Gastroesophageal sphincter (tissue), 4 donors: ENCODE data around the gene SETMAR. TPM values are rescaled to one million over a fixed set of nuclear protein-coding genes. Genes with fewer than 3 reads are reported as not detected.

Experiments used
- ATAC-seq: fragments of 150-250 bp; one replicate; pipeline ENCODE4 v1.9.1; 2016; ENCODE audit warnings: mild to moderate bottlenecking, moderate library complexity
- H3K27ac ChIP-seq, 4 donors: fragments of 200-600 bp; sonication (generic) in 3 of 4; 1 replicate in 3 of 4; 2 replicates in 1 of 4; pipeline ENCODE4 v1.5.1; 2016 to 2019
- H3K27me3 ChIP-seq: fragments of 200-600 bp; sonication (generic); one replicate; pipeline ENCODE4 v1.5.1; 2019
- H3K36me3 ChIP-seq, 2 donors: fragments of 200-600 bp; sonication (generic); one replicate each; pipeline ENCODE4 v1.5.1; 2019; ENCODE audit warnings: control low read depth in 1 of 2
- H3K4me1 ChIP-seq, 3 donors: fragments of 200-600 bp; sonication (generic); 1 replicate in 2 of 3; 2 replicates in 1 of 3; pipeline ENCODE4 v1.5.1; 2016 to 2019; ENCODE audit warnings: control low read depth in 2 of 3
- H3K4me3 ChIP-seq, 2 donors: fragments of 200-600 bp; sonication (generic); one replicate each; pipeline ENCODE4 v1.5.1; 2019; ENCODE audit warnings: mild to moderate bottlenecking in 1 of 2, moderate library complexity in 1 of 2
- H3K9me3 ChIP-seq, 3 donors: fragments of 200-600 bp; sonication (generic); one replicate each; pipeline ENCODE4 v1.5.1; 2017 to 2019; ENCODE audit warnings: control low read depth in 2 of 3
- CTCF ChIP-seq, 4 experiments: fragments of 200-600 bp in 2 of 4; fragments of 450-650 bp in 2 of 4; sonication (generic) in 1 of 4; IDR thresholded peaks; one replicate each; pipeline ENCODE4 v1.5.1; 2017 to 2019; ENCODE audit warnings: antibody characterized with exemption in 4 of 4, mild to moderate bottlenecking in 2 of 4, moderate library complexity in 2 of 4
- EP300 ChIP-seq: sonication (generic); formaldehyde crosslinking; IDR thresholded peaks from one replicate; pipeline ENCODE4 v1.6.1; 2017; ENCODE audit warnings: antibody characterized with exemption, mild to moderate bottlenecking
- POLR2A ChIP-seq, 2 donors: fragments of 450-650 bp; IDR thresholded peaks; one replicate each; pipeline ENCODE4 v1.6.1; 2017; ENCODE audit warnings: antibody characterized with exemption in 2 of 2, mild to moderate bottlenecking in 2 of 2, moderate library complexity in 1 of 2
- POLR2AphosphoS5 ChIP-seq: sonication (generic); formaldehyde crosslinking; IDR thresholded peaks from one replicate; pipeline ENCODE4 v1.6.1; 2017; ENCODE audit warnings: antibody characterized with exemption
- WGBS, 2 donors: methylation state at CpG; one replicate each; pipeline ENCODE4 v1.1.5; 2018; ENCODE audit warnings: low coverage in 1 of 2; 5-methylcytosine and 5-hydroxymethylcytosine counted together
- total RNA-seq, 4 donors: library from RNA; depleted of rRNA; stranded (reverse); fragments of >200 nt; gene quantifications; one replicate each; pipeline ENCODE4 v1.1.0, GENCODE V29; 2016

The SETMAR gene
- total RNA-seq, 4 donors from 2014 or later: 24.4 to 43.4 (median 26.8) TPM

DNA sequence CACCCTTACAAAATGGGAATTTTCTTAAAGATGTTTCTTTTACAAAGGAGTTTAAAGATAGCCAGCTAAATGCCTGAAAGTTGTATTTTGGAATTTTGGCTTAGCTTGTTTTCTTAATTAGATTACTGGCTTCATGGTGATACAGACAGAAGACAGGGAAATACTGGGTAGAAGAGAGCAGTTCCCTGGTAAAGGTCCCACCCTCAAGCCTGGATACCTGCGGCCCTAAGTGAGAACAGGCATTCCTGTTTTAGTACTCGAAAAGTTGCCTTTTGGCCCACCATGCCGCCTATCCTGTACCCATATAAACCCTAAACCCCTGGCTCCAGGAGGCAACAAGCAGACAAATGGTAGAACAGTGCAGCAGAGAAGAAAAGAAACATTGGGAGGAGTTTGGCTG lies 29.4 kb downstream of the SETMAR start:
- H3K4me3 ChIP-seq: no peak overlapping the region
- H3K27ac ChIP-seq: no peak overlapping the region
- H3K27me3 ChIP-seq: no peaks in the 10 kb centered on the region
- TF ChIP-seq POLR2AphosphoS5 (no peak), EP300 (no peak), CTCF (IDR thresholded peaks at IDR 0.05) (no peak), POLR2A (IDR thresholded peaks at IDR 0.05) (no peak)
- no peak for ATAC-seq
- WGBS, 2 donors: 91 to 92% methylated on average over 2 to 3 of the region's 3 CpGs
- H3K4me1 ChIP-seq: no peaks in the 10 kb centered on the region
- no peaks in the 10 kb centered on the region for H3K9me3 ChIP-seq
- H3K36me3 ChIP-seq: no peaks in the 10 kb centered on the region

GRCh38 chr3:4332991-4333390 lies 29.8 kb downstream of the SETMAR start:
- H3K4me1 ChIP-seq: no peaks in the 10 kb centered on the region
- no peak overlapping the region for H3K4me3 ChIP-seq
- no peak for ATAC-seq
- TF ChIP-seq POLR2AphosphoS5 (no peak), POLR2A (IDR thresholded peaks at IDR 0.05) (no peak), EP300 (no peak), CTCF (IDR thresholded peaks at IDR 0.05) (no peak)
- WGBS, 2 donors: 94 to 100% methylated on average over 2 to 3 of the region's 3 CpGs
- no peaks in the 10 kb centered on the region for H3K9me3 ChIP-seq
- no peak overlapping the region for H3K27ac ChIP-seq
- H3K36me3 ChIP-seq: no peaks in the 10 kb centered on the region
- no peaks in the 10 kb centered on the region for H3K27me3 ChIP-seq

DNA sequence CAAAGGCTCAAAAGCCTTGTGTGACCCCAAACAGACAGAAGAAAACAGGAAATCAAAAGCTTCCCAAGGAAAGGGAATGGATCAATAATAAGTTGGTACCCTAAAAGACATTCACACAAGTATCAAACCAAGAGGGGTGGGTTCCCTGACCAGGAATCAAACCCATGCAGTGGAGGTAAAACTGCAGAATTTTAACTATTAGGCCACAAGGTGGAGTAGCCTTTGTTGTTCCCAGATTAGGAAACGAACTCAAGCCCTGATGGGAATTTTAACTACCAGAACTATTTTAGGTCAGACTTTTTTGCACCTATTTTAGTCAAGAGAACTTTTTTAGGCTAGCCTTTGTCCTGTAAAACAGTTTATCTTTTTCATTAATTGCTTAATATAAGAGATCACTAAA lies 31.4 kb downstream of the SETMAR start:
- Histone ChIP-seq H3K27ac (no peak overlapping the region), H3K4me3 (no peak overlapping the region), H3K36me3 (no peaks in the 10 kb centered on the region), H3K4me1 (peaks cover 0 to 3% (median 0%) of the 10 kb centered on the region in 3 donors), H3K9me3 (no peaks in the 10 kb centered on the region), H3K27me3 (no peaks in the 10 kb centered on the region)
- ATAC-seq: no peak
- 19 to 33% methylated on average over 1 of the region's 1 CpG for WGBS, 2 donors
- TF ChIP-seq CTCF (IDR thresholded peaks at IDR 0.05): no peak
- TF ChIP-seq POLR2AphosphoS5: no peak
- no peak for TF ChIP-seq POLR2A (IDR thresholded peaks at IDR 0.05)
- TF ChIP-seq EP300: no peak

DNA sequence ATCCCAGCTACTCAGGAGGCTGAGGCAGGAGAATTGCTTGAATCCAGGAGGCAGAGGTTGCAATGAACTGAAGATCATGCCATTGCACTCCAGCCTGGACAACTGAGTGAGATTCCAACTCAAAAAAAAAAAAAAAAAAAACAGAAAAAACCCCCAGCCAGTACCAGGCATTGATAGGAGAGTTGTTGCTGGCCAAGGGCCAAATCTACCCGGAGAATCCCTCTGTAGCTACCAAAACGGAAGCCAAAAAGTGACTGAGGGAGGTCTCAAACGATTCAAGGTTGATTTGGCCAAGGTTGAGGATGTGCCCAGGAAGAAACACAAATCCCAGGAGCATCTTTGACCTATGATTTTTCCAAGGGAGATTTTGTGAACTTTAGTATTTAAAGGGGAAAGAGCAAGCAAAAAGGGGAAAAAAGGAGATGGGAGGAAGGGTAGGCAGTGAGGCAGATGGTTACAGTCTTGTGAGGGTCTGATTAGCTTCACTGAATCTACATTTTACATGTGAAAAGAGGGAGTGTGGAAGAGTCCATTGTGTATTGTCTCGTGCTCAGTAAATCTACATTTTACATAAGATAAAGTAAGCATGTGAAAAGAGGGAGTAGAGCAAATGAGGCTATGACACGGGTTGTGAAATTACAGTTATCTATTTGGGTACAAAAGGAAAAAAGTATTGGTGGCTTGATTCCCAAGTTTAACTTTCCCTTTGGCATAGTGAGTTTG lies 32.8 kb downstream of the SETMAR start:
- Histone ChIP-seq H3K27ac (no peak overlapping the region), H3K27me3 (no peaks in the 10 kb centered on the region), H3K4me3 (no peak overlapping the region), H3K4me1 (peaks cover 0 to 18% (median 6%) of the 10 kb centered on the region in 3 donors), H3K36me3 (no peaks in the 10 kb centered on the region), H3K9me3 (no peaks in the 10 kb centered on the region)
- ATAC-seq: no peak
- 59 to 61% methylated on average over 4 of the region's 5 CpGs for WGBS, 2 donors
- no peak for TF ChIP-seq CTCF (IDR thresholded peaks at IDR 0.05)
- no peak for TF ChIP-seq POLR2A (IDR thresholded peaks at IDR 0.05)

- WGBS, 2 donors: 55 to 67% methylated on average over 3 of the region's 3 CpGs
- Histone ChIP-seq H3K4me3 (no peak overlapping the region), H3K4me1 (peaks cover 0 to 28% (median 6%) of the 10 kb centered on the region in 3 donors), H3K27ac (no peak overlapping the region), H3K36me3 (no peaks in the 10 kb centered on the region), H3K27me3 (no peaks in the 10 kb centered on the region), H3K9me3 (no peaks in the 10 kb centered on the region)
- ATAC-seq: no peak
- no peak for TF ChIP-seq POLR2A (IDR thresholded peaks at IDR 0.05)
- no peak for TF ChIP-seq CTCF (IDR thresholded peaks at IDR 0.05)
- TF ChIP-seq POLR2AphosphoS5: no peak
- TF ChIP-seq EP300: no peak
These were observed 33.8 kb downstream of the SETMAR start for GRCh38 chr3:4336850-4337546.
